ENCODE measurements around the gene RSPH4A.
"Not testable (repeated sequence)": the region's sequence is repeated elsewhere in the genome, so short reads cannot be mapped to it uniquely, and the experiment has no call there.

The RSPH4A gene

GRCh38 chr6:116631379-116631990 is 15.2 kb downstream of the RSPH4A start:
- no peak for DNase-seq

- no peak for DNase-seq
These were observed 17.4 kb downstream of the RSPH4A start for GRCh38 chr6:116633685-116634084.

DNA sequence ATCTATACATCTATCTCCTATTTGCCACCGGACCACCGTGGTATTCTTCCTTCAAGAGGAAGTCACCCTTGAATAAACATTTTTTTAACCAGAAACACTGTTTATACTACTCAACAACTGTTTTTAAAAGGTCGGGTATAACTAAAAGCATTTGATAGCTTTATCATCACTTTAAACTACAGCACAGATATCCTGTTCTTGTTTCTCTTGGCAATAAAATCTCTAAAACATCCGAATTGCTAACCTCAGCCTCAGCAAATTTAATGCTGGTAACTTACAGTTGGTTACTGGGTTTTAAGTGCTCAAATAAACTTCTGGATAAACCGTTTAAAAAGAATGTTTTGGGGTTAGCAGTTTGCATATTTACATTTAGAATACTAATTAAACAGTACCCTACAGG is 31.9 kb downstream of the RSPH4A start:
- DNase-seq: no peak

- no peak for DNase-seq
These were observed 32.9 kb downstream of the RSPH4A start for GRCh38 chr6:116649129-116649528.

DNA sequence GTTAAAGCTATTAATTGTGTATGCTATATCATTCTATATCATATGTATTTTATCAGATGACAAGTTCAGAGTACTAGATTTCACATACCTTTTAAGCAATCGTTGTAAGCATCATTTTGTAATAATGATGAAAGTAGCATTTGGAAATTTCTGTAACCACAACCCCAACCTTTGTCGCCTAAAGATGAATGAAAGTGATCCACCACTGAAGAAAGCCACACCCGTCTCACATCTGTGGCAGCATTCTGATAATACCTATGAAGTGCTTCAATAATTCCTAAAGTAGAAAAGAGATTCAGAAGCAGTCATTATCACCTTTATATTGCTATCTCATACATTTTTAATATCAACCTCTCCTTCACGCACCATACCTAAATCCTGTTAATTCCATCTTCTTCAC is 35.6 kb downstream of the RSPH4A start:
- no peak for DNase-seq

DNA sequence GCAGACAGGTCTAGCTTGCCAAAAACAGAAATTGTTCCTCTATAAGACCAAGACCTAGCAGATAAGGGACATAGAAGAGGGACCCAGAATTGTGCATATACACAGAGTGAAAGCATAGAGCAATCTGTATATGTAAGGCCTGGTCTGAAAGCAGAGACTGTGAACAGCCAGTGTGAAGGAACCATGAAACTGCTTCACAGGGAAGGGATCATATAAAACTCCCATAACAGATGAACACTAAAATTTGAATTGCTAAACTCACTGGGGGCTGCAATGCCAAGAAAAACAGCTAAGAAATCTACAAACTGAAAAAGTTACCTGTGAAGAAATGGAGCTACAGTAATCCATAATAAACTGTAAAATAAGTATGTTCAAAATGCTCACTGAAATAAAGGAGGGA is 45.3 kb downstream of the RSPH4A start:
- no peak for DNase-seq

GRCh38 chr6:116662202-116662601 is 45.9 kb downstream of the RSPH4A start:
- DNase-seq: no peak

DNA sequence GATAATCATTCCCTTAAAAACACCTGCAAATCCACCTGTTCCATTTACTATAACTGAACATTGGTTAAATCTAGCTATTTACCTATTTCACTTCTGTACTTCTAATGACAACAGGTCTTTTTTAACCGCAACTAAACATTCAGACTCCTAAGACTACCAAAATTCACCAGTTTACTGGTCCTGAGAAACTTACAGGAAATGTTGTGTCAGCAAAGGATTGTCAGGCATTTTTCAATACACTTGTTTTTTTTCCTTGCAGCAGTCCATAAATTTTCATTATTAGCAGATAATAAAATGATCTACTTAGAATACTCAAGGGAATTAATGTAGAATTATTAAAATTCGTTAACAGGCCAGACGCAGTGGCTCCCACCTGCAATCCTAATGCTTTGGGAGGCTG is 47.0 kb downstream of the RSPH4A start:
- DNase-seq: no peak

DNA sequence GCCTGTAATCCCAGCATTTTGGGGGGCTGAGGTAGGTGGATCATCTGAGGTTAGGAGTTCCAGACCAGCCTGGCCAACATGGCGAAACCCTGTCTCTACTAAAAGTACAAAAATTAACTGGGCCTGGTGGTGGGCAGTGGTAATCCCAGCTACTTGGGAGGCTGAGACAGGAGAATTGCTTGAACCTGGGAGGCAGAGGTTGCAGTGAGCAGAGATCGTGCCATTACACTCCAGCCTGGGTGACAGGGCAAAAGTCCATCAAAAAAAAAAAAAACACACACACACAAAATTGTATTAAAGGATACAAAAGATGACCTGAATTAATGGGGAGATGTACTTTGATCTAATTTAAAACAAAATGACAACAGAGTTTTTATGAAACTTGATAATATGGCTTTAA is 47.9 kb downstream of the RSPH4A start:
- DNase-seq: not testable (repeated sequence)

DNA sequence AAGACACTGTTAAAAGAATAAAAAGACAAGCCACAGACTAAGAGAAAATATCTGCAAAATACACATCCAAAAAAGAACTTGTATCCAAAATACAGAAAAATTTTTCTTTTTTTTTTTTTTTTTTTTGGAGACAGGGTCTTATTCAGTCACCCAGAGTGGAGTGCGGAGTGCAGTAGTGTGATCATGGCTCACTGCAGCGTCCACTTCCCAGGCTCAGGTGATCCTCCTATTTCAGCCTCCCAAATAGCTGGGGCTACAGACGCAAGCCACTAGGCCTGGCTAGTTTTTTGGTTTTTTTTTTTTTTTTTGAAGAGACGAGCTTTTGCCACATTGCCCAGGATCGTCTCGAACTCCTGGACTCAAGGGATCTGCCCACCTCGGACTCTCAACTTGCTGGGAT is 49.2 kb downstream of the RSPH4A start:
- DNase-seq: no peak

- no peak for DNase-seq
These were observed 50.6 kb downstream of the RSPH4A start for GRCh38 chr6:116666869-116667268.

GRCh38 chr6:116667623-116668022 is 51.3 kb downstream of the RSPH4A start:
- DNase-seq: no peak

GRCh38 chr6:116672306-116672705 is 56.0 kb downstream of the RSPH4A start:
- DNase-seq: no peak

DNA sequence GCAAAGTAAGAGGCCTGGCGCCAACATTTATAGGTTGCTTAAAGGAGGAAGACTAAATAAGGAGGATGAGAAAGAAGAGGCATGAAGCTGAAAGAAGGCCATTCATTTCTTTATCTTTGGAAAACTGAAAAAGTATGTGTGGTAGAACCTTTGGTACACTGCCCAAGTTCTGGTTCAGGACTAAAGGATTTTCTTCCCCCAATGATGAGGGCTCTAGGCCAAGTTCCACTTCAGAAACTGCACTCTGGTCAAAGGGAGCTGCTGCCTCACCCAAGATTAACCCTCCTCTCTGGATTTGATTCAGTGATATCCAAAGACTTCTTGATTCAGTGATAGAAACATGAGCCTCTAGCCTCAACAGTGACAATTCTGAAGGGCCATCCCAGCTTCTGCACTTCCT is 59.7 kb downstream of the RSPH4A start:
- DNase-seq: no peak

DNA sequence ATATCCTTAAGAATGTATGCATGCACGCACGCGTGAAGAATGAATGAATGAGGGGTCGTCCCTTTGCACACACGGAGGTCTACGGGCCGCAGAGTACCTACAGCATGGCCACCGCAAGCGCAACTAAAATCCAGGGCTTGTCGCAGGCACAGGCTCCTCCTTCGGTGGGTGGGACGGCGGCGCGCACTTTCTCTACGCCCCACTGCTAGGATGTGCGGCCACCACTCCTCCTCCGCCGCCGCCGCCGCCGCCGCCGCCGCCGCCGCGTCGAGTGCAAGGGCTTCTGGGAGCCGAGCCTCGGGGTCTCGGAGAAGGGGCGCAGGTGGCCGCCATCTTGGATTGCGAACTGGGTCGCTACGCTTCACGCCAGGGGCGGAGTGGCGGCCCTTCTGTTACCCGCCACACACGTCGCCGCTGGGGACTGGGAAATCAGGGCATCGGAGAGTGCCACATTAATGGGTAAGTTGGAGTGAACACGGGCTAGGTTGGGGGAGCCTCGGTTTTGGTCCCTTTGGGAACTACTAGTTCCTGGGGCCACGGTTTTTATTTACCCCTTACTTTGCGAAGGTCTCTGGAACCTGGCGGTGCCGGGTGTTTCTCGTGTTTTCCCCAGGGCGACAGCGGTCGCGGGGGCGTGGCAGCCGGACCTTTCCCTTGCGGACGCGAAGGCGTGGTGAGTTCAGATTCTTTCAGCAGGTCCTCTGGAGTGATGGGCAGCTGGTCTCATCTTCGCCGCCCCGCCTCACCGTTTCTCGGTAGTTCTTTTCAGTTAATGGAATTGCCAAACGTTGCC is 64.8 kb downstream of the RSPH4A start, which contains the start of gene KPNA5:
KPNA5 (plus strand) TSS at position 332 of the 793 bp plus-strand sequence; CDS start at position 456, 124 bp downstream.
- peak; percentile 80 for DNase-seq

GRCh38 chr6:116682334-116682712 is 66.0 kb downstream of the RSPH4A start:
- no peak for DNase-seq

Measured in COR-L47 (cell line).